T-helper 22 cell (primary cell): ENCODE data around the gene CHCHD4.

Experiments
- DNase-seq: peaks from one replicate; pipeline ENCODE4 v3.0.0-alpha.2; 2020; ENCODE audit warnings: low read depth

The CHCHD4 gene

DNA sequence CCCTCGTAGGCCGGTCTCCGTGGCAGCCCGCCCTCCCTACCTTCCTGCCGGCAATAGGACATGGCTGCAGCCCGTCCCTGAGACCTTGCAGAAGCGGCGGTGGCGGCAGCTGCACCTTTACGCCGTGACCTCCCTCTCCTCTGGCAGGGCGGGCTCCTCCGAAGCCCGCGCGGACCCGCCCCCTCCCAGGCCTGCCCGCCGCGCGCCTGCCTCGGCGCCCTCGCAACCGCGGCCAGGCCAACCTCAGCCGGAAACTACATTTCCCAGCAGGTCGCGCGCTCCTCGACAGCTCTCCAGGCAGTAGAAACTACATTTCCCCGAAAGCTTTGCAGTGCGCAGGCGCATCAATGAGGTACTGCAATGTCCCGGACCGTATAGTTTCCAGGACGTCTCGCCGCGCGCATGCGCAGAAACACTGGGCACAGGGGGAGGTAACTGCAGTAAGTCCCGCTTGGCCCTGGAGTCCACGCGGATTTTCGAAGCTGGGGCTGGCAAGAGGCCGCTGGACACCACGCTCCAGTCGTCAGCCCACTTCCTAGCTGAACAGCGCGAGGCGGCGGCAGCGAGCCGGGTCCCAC lies at the start of gene CHCHD4, which contains the start of gene TMEM43:
Gene CHCHD4, minus strand, starts transcription at position 256 of the 578 bp plus-strand sequence. Its CDS starts 194 bp downstream, at position 62.
Gene TMEM43, plus strand, starts transcription at position 438 of the 578 bp plus-strand sequence. CDS start 142 bp downstream, outside the sequence.
- DNase-seq, result peak; percentile 99

DNA sequence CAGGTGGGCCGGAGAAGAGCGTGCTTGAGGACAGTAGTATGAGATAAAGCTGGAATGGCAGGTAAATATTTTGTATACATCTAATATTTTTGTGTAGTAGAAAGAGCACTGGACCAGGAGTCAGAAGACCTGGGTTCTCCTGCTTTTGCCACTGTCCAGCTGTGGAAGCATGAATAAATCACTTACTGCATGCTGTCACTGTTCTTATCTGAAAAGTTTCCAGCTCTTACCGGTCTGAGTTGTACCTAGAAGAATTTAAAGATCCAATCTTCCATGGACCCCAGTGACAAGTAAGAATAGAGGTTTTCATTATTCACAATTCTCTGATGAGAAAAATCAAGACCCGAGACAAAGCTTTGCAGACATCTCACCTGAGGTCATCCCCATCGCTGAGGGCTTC lies 47.8 kb upstream of the CHCHD4 start:
- DNase-seq, result no peak

DNA sequence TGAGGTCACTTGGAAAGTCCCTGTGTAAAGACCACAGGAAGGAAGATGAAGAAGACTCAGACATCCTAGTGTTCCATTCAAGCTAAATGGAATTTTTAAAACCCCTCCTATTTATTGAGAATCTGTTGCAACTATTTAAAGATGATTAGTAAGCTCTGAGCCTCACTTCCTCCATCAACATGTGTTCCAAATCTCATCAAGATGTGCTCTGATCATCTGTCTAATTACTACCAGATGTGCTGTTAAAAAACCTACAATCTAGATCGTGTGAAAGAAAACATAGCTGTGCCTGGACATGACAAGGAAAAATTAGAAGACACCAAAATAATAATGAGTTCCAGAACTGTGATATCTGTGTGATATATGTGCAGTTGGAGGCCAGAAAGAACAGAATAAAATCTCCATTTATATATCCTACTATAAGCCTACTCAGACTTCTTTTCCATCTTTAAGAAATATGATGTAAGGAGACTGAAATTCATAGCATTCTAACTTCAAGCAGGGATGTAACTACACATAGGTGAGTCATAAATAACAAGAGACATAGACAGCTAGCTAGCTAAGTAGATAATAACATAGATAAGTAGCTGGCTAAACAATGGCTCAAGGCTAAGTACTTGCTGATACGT lies 46.0 kb upstream of the CHCHD4 start:
- no peak for DNase-seq

DNA sequence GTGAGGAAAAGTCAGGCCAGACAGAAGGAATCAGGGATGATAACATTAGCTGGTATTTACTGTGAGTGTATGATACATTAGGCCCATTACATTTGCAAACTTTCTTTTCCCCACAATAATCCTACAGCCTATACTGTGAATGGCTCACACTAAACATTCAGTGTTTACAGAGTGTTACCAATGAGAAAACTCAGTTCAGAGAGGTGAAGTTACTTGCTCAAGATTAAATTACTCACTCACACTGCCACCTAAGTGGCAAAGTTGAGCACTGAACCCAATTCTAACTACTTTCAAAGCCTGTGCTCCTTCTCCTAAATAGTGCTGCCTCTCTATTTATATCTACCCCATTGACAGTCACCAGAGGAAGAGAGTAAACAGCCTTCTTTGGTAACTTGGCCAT lies 45.2 kb upstream of the CHCHD4 start:
- DNase-seq, result no peak

DNA sequence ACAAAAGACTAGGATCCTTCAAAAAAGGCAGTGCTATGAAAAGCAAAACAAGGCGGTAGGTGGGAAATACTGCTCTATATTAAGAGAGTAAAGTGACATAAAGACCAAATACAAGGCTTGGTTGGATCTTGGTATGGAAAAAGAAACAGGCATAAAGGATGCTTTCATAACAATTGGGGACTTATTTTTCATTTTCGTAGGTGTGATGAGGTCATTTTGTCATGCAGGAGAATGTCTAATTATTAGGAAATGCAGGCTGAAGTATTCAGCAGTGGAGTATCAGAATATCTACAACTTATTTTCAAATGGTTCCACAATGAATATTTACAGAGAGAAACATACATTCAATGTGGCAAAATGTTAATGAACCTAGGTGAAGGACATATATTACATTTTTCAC lies 44.8 kb upstream of the CHCHD4 start:
- no peak for DNase-seq

DNA sequence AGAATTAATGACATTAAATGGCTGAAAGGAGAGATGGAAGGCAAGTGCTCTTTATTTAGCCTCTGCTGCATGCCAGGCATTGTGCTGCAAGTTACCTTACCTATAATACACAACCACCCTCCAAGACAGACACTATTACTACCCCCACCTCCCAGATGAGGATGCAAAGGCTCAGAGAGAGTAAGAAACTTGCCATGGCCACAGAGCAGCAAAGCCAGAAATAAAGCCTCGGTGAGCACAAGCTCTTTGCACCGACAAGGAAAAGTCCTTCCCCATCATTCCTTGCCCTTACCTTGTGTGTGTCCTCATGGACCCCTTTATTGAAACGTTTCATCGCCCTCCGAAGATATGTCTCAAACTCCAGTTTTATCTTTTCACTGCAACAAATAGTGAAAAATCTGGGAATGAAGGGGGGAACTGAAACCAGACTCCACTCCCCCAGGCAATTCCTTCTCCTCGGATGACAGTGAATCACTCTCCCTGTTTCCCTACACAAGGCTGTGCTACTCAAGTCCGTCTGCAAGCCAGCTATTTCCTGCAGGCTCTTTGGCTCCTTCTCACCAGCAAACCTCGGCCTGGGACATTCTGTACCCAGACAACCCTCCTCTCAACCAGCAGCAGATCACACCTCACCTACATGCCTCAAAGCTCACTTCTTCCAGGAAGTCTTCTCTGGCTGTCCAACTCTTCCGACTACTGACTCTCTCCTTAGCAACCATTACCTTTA lies 42.4 kb upstream of the CHCHD4 start:
- DNase-seq, result no peak

DNA sequence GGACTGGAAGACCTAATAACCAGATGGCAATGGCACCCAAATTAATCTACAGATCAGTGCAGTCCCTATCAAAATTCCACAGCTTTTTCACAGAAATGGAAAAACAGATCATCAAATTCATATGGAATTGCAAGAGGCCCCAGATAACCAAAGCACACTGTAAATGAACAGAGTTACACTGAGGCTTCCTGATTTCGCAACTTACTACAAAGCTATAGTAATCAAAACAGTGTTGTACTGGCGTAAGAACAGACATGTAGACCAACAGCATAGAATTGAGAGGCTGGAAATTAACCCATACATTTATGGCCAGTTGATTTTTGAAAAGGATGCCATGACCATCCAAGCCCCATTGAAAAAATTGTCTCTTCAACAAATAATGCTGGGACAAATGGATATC lies 37.5 kb upstream of the CHCHD4 start:
- no peak for DNase-seq

DNA sequence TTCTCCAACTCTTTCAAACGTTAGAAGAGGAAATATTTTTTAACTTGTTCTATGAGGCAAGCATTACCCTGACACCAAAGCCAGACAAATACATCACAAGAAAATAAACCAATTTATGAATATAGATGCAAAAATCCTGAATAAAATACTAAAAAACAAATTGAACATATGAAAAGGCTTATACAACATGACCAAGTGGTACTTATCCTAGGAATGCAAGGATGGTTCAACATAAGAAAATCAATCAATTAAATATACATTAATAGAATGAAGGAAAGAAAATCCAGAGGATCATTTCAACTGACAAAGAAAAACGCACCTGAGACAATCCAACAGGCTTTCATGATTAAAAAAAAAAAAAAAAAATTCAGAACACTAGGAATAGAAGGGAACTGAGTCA lies 36.6 kb upstream of the CHCHD4 start:
- DNase-seq, result no peak

DNA sequence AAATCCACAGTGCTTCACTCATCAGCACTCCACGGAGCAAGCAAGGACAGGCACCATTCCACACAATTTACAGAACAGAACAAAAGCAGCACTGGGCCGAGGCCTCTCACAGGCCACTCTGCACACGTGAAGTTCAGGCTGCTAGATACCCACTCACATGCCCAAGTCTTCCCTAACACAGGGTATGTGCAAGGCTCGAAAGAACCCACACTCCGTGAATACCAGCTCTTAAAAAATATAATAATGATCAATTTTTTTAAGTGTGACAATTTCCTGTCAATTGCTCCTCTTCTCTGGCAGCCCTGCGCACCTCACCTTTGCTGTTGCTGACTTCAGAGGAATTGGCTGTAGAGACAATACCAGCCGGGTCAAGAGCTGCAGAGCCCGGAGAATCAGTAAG lies 34.8 kb upstream of the CHCHD4 start:
- no peak for DNase-seq

DNA sequence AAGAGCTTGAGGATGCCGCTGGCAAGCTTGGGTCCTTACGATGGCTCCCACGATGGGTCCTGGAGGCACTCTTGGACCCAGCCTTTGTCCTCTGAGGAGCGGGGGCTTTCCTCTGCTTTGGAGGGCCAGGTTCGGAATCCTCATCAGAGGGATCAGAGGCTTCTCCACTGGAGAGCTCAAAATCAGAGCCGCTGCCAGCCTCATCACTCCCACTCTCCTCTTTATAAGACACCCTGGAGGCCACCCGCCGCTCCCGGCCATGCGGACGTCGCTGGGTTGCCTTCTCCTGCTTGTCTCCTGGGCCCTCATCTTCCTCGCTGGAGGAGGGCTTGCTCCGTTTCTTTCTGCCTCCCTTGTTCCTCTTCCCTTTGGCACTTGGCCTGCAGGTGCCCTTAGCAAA lies 33.7 kb upstream of the CHCHD4 start:
- DNase-seq, result no peak

DNA sequence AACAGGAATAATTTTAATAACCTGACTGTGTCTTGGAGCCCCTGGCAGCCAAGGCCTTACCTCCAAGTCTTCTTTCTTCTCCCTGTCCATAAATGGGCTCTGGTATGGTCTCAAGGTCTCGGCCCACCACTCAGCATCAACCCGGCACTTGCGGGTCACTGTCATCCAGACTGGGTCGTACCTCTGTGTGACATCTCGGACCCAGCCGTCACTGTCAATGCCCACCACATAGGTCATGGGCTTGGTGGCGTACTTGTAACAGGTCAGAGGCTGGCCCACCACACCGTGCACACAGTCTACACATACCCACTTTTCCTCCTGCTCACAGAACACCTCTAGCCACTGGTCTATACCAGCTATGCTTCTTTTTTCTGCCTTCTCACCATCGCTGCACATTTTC lies 33.3 kb upstream of the CHCHD4 start:
- no peak for DNase-seq

DNA sequence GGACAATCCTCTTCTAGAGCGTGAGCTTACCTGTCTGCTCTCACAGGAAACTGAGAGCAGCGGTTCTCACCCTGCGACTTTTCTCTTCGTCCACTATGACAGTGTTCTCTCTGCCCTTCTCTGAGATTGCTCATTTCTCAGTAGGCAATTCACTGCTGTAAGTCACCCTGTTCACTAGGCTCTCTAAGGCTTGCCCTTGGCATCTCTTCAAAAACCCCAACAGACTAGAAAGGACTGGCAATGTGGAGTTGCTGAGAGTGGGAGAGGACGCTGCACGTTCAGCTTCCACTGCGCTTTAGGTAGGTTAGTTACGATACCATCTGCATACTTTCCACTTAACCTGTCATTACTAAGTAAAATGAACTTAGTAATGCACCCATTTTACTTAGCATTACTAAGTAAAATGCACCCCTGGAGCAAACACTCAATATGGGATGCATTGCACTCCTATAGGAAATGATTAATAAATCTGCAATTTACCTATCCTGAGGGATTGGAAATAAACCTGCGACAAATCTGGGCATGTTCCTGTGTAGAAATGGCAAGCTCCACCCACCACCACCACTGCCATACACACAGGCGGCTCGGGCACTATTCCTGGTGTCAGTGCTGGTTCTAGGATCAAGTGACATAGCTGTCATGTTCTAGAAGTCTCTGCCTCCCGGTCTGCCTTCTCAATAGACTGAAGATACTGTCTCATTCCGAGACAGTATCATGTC lies 32.3 kb upstream of the CHCHD4 start:
- no peak for DNase-seq

DNA sequence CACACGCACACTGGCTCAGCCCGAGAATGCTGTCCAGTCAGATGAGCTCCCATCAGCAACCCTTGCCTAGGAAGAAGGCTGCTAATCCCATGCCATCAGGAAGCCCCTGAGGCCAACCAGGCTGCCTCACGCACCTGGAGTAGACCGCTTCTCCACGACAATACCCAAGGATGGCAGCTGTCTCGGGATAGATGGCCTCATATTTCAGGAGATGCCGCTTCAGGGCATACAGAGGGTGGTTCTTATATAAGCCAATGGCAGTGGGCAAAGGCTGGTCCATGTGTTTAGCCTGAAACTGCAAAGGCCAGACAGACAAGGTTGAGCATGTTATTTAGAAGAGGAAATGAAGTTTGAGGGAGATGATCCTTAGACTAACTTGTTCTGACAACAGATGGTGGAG lies 31.5 kb upstream of the CHCHD4 start:
- DNase-seq, result no peak

DNA sequence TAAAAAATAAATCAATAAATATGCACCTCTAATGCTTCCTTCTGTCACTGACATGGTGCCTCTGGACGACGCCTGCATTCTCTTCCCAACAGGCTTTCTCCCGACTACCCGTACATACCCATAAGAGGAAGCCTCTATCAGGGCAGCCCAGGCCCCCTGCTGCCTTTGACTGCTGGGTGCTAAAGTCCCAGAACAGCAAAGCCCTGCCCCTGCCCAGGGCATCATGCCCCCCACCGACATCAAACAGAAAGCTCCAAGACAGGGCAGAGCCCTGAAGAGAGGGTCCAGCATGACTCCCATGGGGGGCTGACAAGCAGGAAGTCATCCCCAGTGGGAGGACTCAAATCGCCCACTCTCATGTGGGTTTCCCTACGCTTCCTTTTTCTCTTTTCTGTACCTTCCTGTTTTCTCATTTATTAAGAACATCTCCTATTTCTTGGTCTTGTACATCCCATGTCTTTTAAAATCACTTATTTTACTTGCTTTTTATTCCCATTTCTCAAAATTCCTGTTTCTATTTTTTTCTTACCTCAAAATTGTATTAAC lies 30.3 kb upstream of the CHCHD4 start:
- no peak for DNase-seq

DNA sequence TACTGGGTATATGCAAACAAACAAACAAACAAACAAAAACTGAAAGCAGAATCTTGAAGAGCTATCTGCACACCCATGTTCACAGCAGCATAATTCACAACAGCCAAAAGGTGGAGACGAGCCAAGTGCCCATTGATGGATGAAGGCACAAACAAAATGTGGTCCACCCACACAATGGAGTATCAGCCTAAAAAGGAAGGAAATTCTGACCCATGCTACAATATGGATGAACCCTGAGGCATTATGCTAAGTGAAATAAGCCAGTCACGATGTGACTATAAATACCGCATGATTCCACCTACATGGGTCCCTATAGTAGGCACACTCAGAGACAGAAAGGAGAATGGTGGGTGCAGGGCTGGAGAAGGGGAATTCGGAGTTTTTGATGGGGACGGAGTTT lies 29.6 kb upstream of the CHCHD4 start:
- DNase-seq, result no peak

DNA sequence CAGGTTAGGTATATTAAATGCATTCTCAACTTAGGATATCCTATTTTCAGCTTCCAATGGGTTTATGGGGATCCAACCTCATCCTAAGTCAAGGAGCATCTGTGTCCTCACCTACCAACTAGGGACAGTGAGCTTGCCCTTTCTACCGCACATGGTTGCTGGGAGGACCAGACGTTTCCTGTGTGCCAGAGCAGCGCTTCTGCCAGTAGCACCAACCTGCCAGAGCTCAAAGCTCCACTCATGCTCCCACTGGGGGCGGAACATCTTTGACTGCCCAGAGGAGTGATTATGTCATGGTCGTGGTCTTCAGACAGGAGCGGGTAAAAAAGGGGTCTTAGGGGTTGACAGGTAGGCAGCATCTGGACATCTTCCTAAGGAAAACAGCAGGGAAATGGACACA lies 29.0 kb upstream of the CHCHD4 start:
- DNase-seq, result no peak

DNA sequence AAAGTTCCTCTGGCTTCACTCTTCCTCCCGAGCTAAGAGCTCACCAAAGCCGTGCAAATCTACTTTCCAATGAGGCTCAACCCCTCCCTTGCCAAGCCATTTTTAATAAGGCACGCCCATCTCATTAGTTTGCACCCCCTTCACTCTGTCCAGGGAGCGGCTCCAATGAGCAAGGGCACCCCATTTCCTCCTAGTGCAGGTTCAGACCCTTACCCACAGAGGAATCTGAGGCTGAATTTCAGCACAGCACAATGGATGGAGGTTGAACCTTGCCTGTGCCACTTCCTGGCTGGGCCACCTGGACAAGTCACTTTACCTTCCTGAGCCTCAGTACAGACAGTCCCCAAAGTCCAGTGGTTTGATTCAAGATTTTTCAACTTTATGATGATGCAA lies 28.3 kb upstream of the CHCHD4 start:
- DNase-seq, result no peak

DNA sequence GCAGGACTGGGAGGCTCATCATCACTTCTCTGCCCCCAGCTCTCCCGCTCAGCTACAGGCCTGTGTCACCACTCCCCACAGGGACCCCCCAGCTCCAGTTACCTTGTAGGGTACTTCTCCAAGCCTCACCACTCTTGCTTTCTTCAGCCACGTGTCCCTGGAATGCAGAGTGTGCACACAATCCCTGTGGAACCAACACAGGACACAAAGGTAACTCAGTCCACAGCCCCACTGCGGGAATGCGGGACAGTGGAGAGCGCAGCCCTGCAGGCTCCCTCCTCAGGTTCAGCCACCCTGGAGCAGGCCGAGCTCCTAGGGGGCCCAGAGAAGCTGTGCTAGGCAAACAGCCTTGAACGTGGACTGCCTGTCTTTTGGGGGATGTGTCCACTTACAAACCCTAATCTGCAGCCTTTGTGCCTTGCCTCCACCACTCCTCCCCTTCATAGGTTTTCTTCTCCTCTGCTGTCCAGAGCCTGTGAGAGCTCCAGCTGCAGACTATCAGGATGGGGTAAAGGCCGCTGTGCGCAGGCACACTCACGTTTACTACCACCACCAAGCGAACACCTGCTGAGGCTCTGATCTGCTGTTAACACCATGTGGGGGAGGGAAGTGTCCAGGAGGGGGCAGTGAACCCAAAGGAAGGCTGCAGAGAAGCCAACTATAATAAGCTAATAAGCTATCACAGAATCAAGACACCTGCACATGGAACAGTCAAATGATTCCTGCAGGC lies 27.7 kb upstream of the CHCHD4 start:
- DNase-seq, result no peak

DNA sequence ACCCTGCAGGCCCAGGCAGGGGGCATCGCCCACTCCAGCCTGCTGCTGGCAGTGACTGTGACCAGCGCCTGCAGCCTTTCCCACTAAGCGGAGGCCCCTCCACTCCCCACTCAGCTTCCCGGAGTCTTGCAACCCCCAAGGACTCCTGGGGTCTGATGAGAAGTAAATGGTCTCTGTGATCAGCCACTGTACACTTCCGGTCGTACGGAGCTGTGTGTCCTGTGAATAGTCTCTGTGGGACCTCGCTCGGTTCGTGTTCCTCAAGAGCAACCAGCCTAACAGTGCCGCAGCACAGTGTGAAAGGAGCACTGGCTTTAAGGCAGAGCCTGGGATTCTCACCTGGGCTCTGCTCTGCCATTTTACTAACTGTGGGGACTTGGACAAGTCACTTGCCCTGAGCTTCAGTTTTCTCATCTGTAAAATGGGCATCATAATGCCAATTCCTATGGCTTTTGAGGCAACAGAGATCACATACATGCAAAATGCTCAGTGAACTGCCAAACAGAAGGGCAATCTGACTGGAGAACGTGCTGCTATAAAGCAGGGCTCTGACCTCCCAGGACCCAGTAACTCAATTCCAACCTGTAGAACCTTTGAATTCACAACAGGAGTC lies 26.9 kb upstream of the CHCHD4 start:
- DNase-seq, result no peak

DNA sequence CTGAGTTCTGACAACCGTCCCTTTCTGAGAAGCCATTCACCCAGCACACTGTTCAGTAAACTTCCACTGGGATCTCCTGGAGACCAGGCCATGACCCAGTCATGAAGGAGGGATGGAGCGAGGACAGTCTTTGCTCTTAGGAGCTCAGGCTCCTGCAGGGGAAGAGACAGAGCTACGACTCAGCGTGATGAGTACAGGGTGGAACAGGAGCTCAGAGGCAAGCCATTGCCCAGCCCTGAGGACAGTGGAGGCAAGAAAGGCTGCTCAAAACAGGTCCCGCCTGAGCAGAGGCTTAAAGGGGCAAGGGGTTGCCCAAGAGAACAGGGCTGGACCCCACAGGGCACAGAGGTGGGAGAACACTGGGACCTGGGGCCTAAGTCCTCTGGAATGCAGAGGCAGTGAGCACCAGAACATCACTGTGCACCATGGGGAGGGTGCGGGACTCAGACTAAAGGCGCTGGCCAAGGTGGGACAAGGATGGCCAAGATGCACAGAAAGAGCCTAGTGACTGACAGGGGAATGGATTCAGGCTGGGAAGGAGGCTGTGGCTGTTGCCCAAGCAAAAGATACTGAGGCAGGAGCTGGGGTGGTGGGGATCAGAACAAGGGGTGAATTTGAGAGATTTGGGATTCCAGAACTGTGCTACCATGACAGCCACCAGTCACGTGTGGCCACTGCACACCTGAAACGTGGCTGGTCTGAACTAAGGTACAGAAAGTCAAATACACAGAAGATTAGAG lies 26.0 kb upstream of the CHCHD4 start:
- no peak for DNase-seq

DNA sequence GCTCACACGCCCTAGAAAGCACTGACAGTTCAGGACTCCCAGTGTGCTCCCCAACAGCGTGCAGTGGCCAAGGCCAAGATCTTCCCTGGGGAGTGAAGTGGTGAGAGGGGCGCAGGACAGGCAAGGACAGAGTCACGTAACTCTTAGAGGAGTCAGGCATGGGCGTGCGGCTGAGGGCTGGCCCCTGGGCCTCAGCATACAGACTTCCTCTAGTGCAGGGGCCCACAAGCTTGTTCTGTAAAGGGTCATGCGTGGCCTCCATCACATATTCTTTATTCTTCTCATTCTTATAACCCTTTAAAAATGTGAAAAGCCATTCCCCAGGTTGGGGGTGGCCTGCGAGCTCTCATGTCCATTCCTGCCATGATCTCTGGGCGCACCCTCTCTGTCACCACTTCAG lies 25.4 kb upstream of the CHCHD4 start:
- DNase-seq, result no peak
